Measurements from ENCODE around the gene XIRP1.
A peak's percentile ranks its signal among the peaks of the same experiment; 100 is the strongest.

Gene XIRP1

DNA sequence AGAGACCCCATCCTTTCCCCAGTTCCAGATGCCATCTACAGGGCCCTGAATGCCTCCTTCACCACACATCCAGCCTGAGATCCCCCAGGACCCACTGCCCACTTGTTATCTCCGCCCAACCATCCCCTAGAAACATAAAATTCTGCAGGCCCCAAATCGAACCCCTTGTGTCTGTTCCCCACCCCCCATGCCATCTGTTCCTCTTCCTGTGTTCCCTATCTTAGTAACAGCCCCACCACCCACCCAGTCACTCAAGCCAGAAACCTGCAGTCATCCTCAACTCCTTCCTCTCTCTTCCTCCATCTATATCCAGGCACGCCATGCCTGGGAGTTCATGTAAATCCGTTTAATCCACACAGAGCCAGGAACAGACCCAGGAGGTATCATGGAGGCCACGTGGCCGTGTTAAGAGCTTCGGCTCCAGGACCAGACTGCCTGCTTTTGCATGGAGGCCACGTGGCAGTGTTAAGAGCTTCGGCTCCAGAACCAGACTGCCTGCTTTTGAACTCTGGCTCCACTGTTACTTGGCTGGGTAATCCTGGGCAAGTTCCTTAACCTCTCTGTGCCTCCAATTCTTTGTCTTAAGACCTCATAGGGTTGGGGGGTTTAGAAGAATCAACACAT lies 43.8 kb downstream of the XIRP1 start:
- DNase-seq (ENCODE audit: low read depth), result no peak
- H3K4me3 ChIP-seq (ENCODE audit: low read length), result no peak overlapping the region
- no peak for TF ChIP-seq CTCF (IDR thresholded peaks at IDR 0.05; ENCODE audit: insufficient read depth, low read depth, low read length, missing control alignments)

DNA sequence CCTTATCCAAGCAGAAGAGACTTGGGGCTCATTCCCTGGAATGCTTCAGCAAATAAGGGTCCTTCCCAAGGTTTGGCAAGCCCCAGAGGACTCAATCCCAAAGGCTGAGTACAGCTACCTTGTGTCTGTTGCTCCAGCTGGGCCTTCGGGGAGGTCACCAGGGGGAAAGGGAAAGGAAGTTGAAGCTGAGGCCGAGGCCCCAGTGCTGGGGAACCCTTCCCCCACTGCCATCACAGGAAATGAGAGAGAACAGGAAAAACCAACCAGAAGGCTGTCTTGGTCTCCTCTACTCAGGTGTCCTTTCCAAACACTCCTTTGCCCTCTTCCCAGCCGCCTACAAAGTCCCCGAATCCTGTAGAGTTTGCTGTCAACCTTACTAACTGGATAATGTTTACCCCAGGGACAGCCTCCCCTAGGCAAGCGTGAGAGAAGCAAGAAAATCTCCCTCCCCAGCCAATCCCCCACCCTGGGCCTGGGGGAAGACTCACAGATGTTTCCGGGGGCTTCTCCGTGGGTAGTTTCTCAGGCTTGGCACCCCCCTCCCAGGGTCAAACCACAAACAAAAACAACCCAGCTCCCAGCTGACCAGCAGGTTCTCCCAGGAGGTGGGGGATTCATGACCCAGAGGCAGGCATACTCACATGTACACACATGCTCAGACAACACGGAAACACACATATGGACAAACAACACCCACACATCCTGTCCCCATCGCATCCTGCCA lies 44.5 kb downstream of the XIRP1 start:
- no peak overlapping the region for H3K4me3 ChIP-seq (ENCODE audit: low read length)
- TF ChIP-seq CTCF (IDR thresholded peaks at IDR 0.05; ENCODE audit: insufficient read depth, low read depth, low read length, missing control alignments), result no peak
- DNase-seq (ENCODE audit: low read depth), result peak; percentile 55

- no peak overlapping the region for H3K4me3 ChIP-seq (ENCODE audit: low read length)
- no peak for TF ChIP-seq CTCF (IDR thresholded peaks at IDR 0.05; ENCODE audit: insufficient read depth, low read depth, low read length, missing control alignments)
- peak; percentile 98 for DNase-seq (ENCODE audit: low read depth)
Measured at GRCh38 chr3:39146611-39147591, 45.5 kb downstream of the XIRP1 start.

GRCh38 chr3:39146083-39146501 lies 46.3 kb downstream of the XIRP1 start:
- no peak overlapping the region for H3K4me3 ChIP-seq (ENCODE audit: low read length)
- no peak for TF ChIP-seq CTCF (IDR thresholded peaks at IDR 0.05; ENCODE audit: insufficient read depth, low read depth, low read length, missing control alignments)
- DNase-seq (ENCODE audit: low read depth), result no peak

GRCh38 chr3:39144748-39145380 lies 47.5 kb downstream of the XIRP1 start:
- H3K4me3 ChIP-seq (ENCODE audit: low read length), result no peak overlapping the region
- TF ChIP-seq CTCF (IDR thresholded peaks at IDR 0.05; ENCODE audit: insufficient read depth, low read depth, low read length, missing control alignments), result no peak
- DNase-seq (ENCODE audit: low read depth), result no peak

- no peak for TF ChIP-seq CTCF (IDR thresholded peaks at IDR 0.05; ENCODE audit: insufficient read depth, low read depth, low read length, missing control alignments)
- DNase-seq (ENCODE audit: low read depth), result no peak
- H3K4me3 ChIP-seq (ENCODE audit: low read length), result no peak overlapping the region
Measured at GRCh38 chr3:39144095-39144747, 48.2 kb downstream of the XIRP1 start.
